SK-N-SH (cell line): ENCODE results near the gene SEPTIN14. TPM values are rescaled to one million over a fixed set of nuclear protein-coding genes. Genes with fewer than 3 reads are reported as not detected.

Source experiments
- CTCF ChIA-PET: fragments of 300-600, 350-600 bp; formaldehyde crosslinking; extraction: SDS; loops from one replicate; lab custom pipeline; 2021; lab: Yijun Ruan, JAX
- POLR2A ChIA-PET: fragments of 350-600 bp; sonication (Branson Sonifier 250); formaldehyde crosslinking; extraction: SDS; loops from one replicate; lab custom pipeline; 2020; ENCODE audit warnings: antibody characterized with exemption, inconsistent platforms; lab: Yijun Ruan, JAX
- DNase-seq: peaks from one replicate; pipeline ENCODE4 v3.0.0; 2012
- H2AFZ ChIP-seq: fragments of 200-600 bp; sonication (generic); 2 replicates; pipeline ENCODE4 v1.8.1; 2016; ENCODE audit warnings: antibody characterized with exemption, mild to moderate bottlenecking, low read depth
- H3F3A ChIP-seq: fragments of 200-600 bp; sonication (generic); replicated peaks from 2 replicates; pipeline ENCODE3; 2016; ENCODE audit warnings: antibody characterized with exemption, mild to moderate bottlenecking; ENCODE audit not compliant: insufficient read depth
- H3K27ac ChIP-seq, 2 experiments: fragments of 200-500 bp in 1 of 2; fragments of 200-600 bp in 1 of 2; sonication (Bioruptor generic) in 1 of 2; sonication (generic), shearing (Covaris generic) in 1 of 2; 2 replicates each; pipeline versions ENCODE4 v1.5.1 to v1.6.1; 2014 to 2016; ENCODE audit warnings: low read depth in 2 of 2, inconsistent platforms in 1 of 2, low read length in 1 of 2, mild to moderate bottlenecking in 1 of 2, mixed read lengths in 1 of 2
- H3K27me3 ChIP-seq: fragments of 200-600 bp; sonication (generic), shearing (Covaris generic); 2 replicates; pipeline ENCODE4 v1.6.1; 2016; ENCODE audit warnings: mixed run types; ENCODE audit not compliant: insufficient read depth
- H3K36me3 ChIP-seq, 2 experiments: fragments of 200-500 bp in 1 of 2; fragments of 200-600 bp in 1 of 2; sonication (Bioruptor generic) in 1 of 2; sonication (generic) in 1 of 2; replicated peaks in 1 of 2; 2 replicates each; pipeline versions ENCODE3 to v1.5.1; 2014 to 2016; ENCODE audit warnings: low read length in 1 of 2, mild to moderate bottlenecking in 1 of 2; ENCODE audit not compliant: insufficient read depth in 2 of 2, control insufficient read depth in 1 of 2
- H3K4me1 ChIP-seq, 2 experiments: fragments of 200-500 bp in 1 of 2; fragments of 200-600 bp in 1 of 2; sonication (Bioruptor generic) in 1 of 2; sonication (generic), shearing (Covaris generic) in 1 of 2; 2 replicates each; pipeline versions ENCODE4 v1.5.1 to v1.6.1; 2014 to 2016; ENCODE audit warnings: low read depth in 1 of 2, low read length in 1 of 2, mixed run types in 1 of 2; ENCODE audit not compliant: insufficient read depth in 2 of 2, control insufficient read depth in 1 of 2
- H3K4me2 ChIP-seq: fragments of 200-600 bp; sonication (generic), shearing (Covaris generic); 2 replicates; pipeline ENCODE4 v1.6.1; 2017; ENCODE audit warnings: mixed run types
- H3K4me3 ChIP-seq, 2 experiments: fragments of 200-500 bp in 1 of 2; fragments of 200-600 bp in 1 of 2; sonication (Bioruptor generic) in 1 of 2; sonication (generic), shearing (Covaris generic) in 1 of 2; 2 replicates each; pipeline versions ENCODE4 v1.5.1 to v1.8.1; 2014 to 2016; ENCODE audit warnings: low read depth in 2 of 2, inconsistent platforms in 1 of 2, low read length in 1 of 2, mild to moderate bottlenecking in 1 of 2, mixed read lengths in 1 of 2, moderate library complexity in 1 of 2
- H3K79me2 ChIP-seq: fragments of 200-600 bp; sonication (generic); 2 replicates; pipeline ENCODE4 v1.8.1; 2017; ENCODE audit warnings: mild to moderate bottlenecking; ENCODE audit not compliant: insufficient read depth
- H3K9ac ChIP-seq: fragments of 200-600 bp; sonication (generic); 2 replicates; pipeline ENCODE4 v1.6.1; 2017; ENCODE audit warnings: mixed run types
- H3K9me2 ChIP-seq: fragments of 200-600 bp; sonication (generic); 2 replicates; pipeline ENCODE4 v1.6.1; 2017; ENCODE audit warnings: mixed run types
- H3K9me3 ChIP-seq: fragments of 200-600 bp; sonication (generic); 2 replicates; pipeline ENCODE4 v1.6.1; 2017; ENCODE audit warnings: mixed run types, mild to moderate bottlenecking, moderate library complexity
- H4K20me1 ChIP-seq: fragments of 200-600 bp; sonication (generic); 2 replicates; pipeline ENCODE4 v1.6.1; 2017; ENCODE audit warnings: mild to moderate bottlenecking, mixed run types; ENCODE audit not compliant: insufficient read depth
- FOXM1 ChIP-seq: IDR thresholded peaks from 2 replicates; pipeline ENCODE4 v1.4.0; 2012; ENCODE audit warnings: low read depth, mild to moderate bottlenecking
- IRF3 ChIP-seq: fragments of 150-350 bp; IDR thresholded peaks from 2 replicates; pipeline ENCODE4 v1.6.1; 2016; ENCODE audit warnings: mild to moderate bottlenecking, low read depth, low read length
- JUND ChIP-seq: IDR thresholded peaks from 2 replicates; pipeline ENCODE4 v1.4.0; 2012
- MXI1 ChIP-seq: IDR thresholded peaks from 2 replicates; pipeline ENCODE4 v1.6.1; 2012; ENCODE audit warnings: mild to moderate bottlenecking, low read depth, low read length, improper control_type of control experiment
- POLR2AphosphoS5 ChIP-seq: IDR thresholded peaks from 2 replicates; pipeline ENCODE4 v1.6.1; 2012; ENCODE audit warnings: low read depth, low read length
- RAD21 ChIP-seq: IDR thresholded peaks from 2 replicates; pipeline ENCODE4 v1.6.1; 2012; ENCODE audit warnings: mild to moderate bottlenecking, low read length
- REST ChIP-seq: IDR thresholded peaks from 2 replicates; pipeline ENCODE4 v1.6.1; 2012; ENCODE audit warnings: mild to moderate bottlenecking, low read depth, low read length, moderate library complexity
- SIN3A ChIP-seq: IDR thresholded peaks from 2 replicates; pipeline ENCODE4 v1.6.1; 2012; ENCODE audit warnings: low read depth, mild to moderate bottlenecking, low read length, moderate library complexity, borderline replicate concordance
- USF1 ChIP-seq: IDR thresholded peaks from 2 replicates; pipeline ENCODE4 v1.4.0; 2012; ENCODE audit warnings: low read depth, borderline replicate concordance
- YY1 ChIP-seq: IDR thresholded peaks from 2 replicates; pipeline ENCODE4 v1.4.0; 2012; ENCODE audit warnings: low read depth, mild to moderate bottlenecking
- WGBS: methylation state at CpG from one replicate; pipeline ENCODE4 v1.1.6; 2017; ENCODE audit warnings: low lambda C conversion rate; 5-methylcytosine and 5-hydroxymethylcytosine counted together
- polyA plus RNA-seq, 3 experiments: library from polyadenylated mRNA; depleted of rRNA; stranded (reverse); fragments of >200 nt; gene quantifications; 2 replicates each; pipeline ENCODE4 v1.2.3, GENCODE V29; 2012
- TF ChIP-seq, protein P1 (sequence below): IDR thresholded peaks from 2 replicates; pipeline ENCODE4 v1.4.0; 2012; ENCODE audit warnings: low read depth
- TF ChIP-seq, protein P2 (sequence below): IDR thresholded peaks from 2 replicates; pipeline ENCODE4 v1.4.0; 2012; ENCODE audit warnings: low read depth, borderline replicate concordance

SEPTIN14 gene
- polyA plus RNA-seq, 1 of the 3 experiments (the other 2 are of a cell fraction): not detected

DNA sequence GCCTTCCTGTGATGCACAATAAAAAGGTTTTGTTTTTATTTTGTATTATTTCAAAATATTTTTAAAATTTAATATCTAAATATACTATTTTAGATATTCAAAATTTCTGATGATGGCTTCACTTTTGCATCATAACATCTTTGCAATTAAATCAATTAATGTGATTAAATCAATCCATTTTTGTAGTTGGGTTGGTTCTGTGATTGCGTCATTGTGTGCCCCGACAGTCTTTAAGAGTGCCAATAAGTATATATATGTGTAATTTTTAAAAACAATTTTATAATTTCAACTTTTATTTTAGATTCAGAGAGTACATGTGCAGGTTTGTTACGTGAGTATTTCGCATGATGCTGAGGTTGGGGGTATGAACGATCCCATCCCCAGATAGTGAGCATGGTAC is 70.5 kb downstream of the SEPTIN14 start:
- peaks cover 18% of the 10 kb centered on the region for H3K27me3 ChIP-seq
- TF ChIP-seq, protein P1, sequence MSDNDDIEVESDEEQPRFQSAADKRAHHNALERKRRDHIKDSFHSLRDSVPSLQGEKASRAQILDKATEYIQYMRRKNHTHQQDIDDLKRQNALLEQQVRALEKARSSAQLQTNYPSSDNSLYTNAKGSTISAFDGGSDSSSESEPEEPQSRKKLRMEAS: no peak
- TF ChIP-seq RAD21 (no peak), JUND (no peak), YY1 (no peak), REST (no peak), USF1 (no peak), POLR2AphosphoS5 (no peak)
- CTCF ChIA-PET: no interaction called here
- H3K9me2 ChIP-seq: no peaks in the 10 kb centered on the region
- no peaks in the 10 kb centered on the region for H3K36me3 ChIP-seq
- POLR2A ChIA-PET: no interaction called here
- H2AFZ ChIP-seq: no peak overlapping the region
- H3K79me2 ChIP-seq: no peaks in the 10 kb centered on the region
- no peak overlapping the region for H3K9ac ChIP-seq
- 19% methylated on average over 5 of the region's 5 CpGs for whole genome bisulfite sequencing
- H3K4me3 ChIP-seq: no peak overlapping the region
- no peaks in the 10 kb centered on the region for H3F3A ChIP-seq
- DNase-seq: no peak
- no peaks in the 10 kb centered on the region for H4K20me1 ChIP-seq
- H3K9me3 ChIP-seq: no peaks in the 10 kb centered on the region; the same call in 1 of the 2 replicates
- no peaks in the 10 kb centered on the region for H3K4me1 ChIP-seq
- no peak overlapping the region for H3K27ac ChIP-seq
- no peak overlapping the region for H3K4me2 ChIP-seq

GRCh38 chr7:55787796-55788195 is 74.8 kb downstream of the SEPTIN14 start:
- Histone ChIP-seq H3K9me3 (no peaks in the 10 kb centered on the region), H3K4me2 (no peak overlapping the region), H3K4me3 (no peak overlapping the region), H3K9ac (no peak overlapping the region), H2AFZ (no peak overlapping the region), H4K20me1 (no peaks in the 10 kb centered on the region), H3K27ac (no peak overlapping the region), H3K36me3 (no peaks in the 10 kb centered on the region), H3K4me1 (no peaks in the 10 kb centered on the region), H3K27me3 (peaks cover 23% of the 10 kb centered on the region), H3K79me2 (no peaks in the 10 kb centered on the region), H3F3A (no peaks in the 10 kb centered on the region), H3K9me2 (no peaks in the 10 kb centered on the region)
- no peak for DNase-seq
- 29% methylated on average over 6 of the region's 6 CpGs for WGBS
- ChIA-PET POLR2A (no interaction called here), CTCF (no interaction called here)
- TF ChIP-seq RAD21 (no peak), REST (no peak), YY1 (no peak), IRF3 (no peak), USF1 (no peak), FOXM1 (no peak), SIN3A (no peak), MXI1 (no peak)
- TF ChIP-seq, protein P2, sequence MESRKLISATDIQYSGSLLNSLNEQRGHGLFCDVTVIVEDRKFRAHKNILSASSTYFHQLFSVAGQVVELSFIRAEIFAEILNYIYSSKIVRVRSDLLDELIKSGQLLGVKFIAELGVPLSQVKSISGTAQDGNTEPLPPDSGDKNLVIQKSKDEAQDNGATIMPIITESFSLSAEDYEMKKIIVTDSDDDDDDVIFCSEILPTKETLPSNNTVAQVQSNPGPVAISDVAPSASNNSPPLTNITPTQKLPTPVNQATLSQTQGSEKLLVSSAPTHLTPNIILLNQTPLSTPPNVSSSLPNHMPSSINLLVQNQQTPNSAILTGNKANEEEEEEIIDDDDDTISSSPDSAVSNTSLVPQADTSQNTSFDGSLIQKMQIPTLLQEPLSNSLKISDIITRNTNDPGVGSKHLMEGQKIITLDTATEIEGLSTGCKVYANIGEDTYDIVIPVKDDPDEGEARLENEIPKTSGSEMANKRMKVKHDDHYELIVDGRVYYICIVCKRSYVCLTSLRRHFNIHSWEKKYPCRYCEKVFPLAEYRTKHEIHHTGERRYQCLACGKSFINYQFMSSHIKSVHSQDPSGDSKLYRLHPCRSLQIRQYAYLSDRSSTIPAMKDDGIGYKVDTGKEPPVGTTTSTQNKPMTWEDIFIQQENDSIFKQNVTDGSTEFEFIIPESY: no peak
